Posterior cingulate gyrus (tissue), 11 donors: ENCODE data around the gene POLR2E.
"Not testable (repeated sequence)": the region's sequence is repeated elsewhere in the genome, so short reads cannot be mapped to it uniquely, and the experiment has no call there.

Experiments used
- DNase-seq, 10 donors: peaks; one replicate each; pipeline versions ENCODE4 v3.0.0 to v3.0.0-alpha.2; 2020 to 2021; ENCODE audit warnings: mixed read lengths in 3 of 10
- intact Hi-C: fragments of 100-400 bp; cut with DNase I; formaldehyde crosslinking; loops from one replicate; pipeline ENCODE4 v1.15.1; 2023

The POLR2E gene

DNA sequence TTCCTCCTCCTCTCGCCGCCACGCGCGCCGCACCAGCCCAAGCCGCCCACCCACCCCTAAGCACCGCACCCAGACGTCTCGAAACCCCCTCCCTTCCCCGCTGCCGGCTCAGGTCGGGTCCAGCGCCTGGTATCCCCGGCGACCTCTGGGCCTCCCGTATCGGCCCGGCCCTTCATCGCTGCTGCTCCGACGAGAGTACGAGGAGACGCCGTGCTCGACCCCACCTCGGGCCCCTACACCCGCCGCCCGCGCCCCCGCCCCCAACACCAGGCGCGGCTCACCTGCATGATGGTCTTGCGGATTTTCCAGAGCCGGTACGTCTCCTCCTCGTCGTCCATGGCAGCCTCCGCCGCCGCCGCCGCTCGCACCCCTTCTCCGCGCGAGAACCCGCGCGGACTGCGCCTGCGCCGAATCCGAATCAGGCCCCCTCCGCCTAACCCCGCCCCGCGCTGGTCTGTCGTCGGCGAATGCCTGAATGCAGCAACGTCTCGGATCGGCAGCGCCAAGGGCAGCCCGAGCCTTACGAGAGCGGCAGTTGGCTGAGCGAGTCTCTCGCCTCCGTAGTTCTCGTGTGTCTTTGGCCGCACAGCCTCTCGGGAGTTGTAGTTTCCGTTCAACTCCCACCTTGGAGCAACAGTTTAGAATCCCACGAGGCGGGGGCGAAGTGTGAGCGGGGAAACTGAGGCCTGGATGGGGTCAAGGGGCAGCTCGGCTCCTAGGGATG is at the start of gene POLR2E:
Gene POLR2E (minus strand): TSS at position 398 of the 724 bp plus-strand sequence. CDS start 60 bp downstream, at position 338.
- intact Hi-C loops, result loop anchor here (10.0 kb wide), 1 partner anchor 50 kb away; the partner anchor contains the start of gene ABCA7
- peak; percentile 98 to 100 (median 99) for DNase-seq

DNA sequence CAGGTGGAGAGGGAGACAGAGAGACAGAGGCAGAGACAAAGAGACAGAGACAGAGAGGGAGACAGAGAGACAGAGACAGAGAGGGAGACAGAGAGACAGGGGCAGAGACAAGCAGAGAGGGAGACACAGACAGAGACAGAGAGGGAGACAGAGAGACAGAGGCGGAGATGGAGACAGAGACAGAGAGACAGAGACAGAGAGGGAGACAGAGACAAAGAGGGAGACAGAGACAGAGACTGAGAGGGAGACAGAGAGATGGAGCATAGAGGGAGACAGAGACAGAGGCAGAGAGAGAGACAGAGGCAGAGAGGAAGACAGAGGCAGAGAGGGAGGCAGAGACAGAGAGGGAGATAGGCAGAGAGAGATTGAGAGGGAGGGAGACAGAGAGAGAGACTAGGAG is 49.6 kb upstream of the POLR2E start:
- DNase-seq, result no peak
- intact Hi-C loops, result no loop called here

- intact Hi-C loops, result no loop called here
- DNase-seq, result no peak
Measured at GRCh38 chr19:1143828-1144399, 48.7 kb upstream of the POLR2E start.

- no peak for DNase-seq
- intact Hi-C loops, result no loop called here
Measured at GRCh38 chr19:1141944-1142343, 46.8 kb upstream of the POLR2E start.

- intact Hi-C loops, result no loop called here
- DNase-seq, result no peak
Measured at GRCh38 chr19:1140272-1141027, 45.3 kb upstream of the POLR2E start.

GRCh38 chr19:1139126-1139525 is 44.0 kb upstream of the POLR2E start:
- no peak for DNase-seq
- intact Hi-C loops, result no loop called here

- intact Hi-C loops, result no loop called here
- no peak for DNase-seq
Measured at GRCh38 chr19:1138121-1138520, 42.9 kb upstream of the POLR2E start.

GRCh38 chr19:1136621-1137317 is 41.6 kb upstream of the POLR2E start:
- intact Hi-C loops, result no loop called here
- DNase-seq, result no peak

DNA sequence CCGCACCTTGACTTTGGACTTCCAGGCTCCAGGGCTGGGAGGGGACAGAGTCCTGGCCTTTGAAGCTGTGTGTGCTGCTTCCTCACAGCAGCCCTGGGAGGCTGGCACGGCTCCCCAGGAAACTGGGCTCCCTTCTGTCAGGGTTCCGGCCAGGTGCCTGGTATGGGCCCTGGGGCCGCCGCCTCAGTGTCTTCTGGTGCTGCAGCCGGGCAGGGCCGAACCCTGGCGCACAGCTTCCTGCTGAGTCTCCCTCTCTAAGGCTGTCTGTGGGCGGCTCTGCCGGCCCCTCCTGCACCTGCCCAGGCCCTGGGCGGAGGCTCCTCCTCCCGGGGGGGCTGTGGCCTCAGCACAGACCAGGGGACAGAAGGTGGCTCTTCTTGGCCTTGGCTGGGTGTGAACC is 41.0 kb upstream of the POLR2E start:
- no peak for DNase-seq
- intact Hi-C loops, result no loop called here

GRCh38 chr19:1135454-1135853 is 40.3 kb upstream of the POLR2E start:
- intact Hi-C loops, result no loop called here
- no peak for DNase-seq

DNA sequence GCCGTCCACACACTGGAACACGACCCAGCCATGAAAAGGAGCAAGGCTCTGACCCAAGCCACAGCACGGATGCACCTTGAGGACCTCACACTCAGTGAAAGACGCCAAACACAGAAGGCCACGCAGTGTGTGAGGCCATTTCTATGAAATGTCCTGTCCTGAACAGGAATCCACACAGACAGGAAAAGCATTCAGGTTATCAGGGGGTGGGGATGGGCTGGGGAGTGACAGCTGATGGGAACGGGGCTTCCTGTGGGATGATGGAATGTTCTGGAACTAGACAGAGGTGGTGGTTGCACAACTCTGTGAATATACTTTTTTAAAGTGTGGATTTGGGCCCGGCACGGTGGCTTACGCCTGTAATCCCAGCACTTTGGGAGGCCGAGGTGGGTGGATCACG is 39.3 kb upstream of the POLR2E start:
- intact Hi-C loops, result no loop called here
- DNase-seq, result no peak

- no peak for DNase-seq
- intact Hi-C loops, result no loop called here
Measured at GRCh38 chr19:1133471-1133929, 38.3 kb upstream of the POLR2E start.

- no peak for DNase-seq
- intact Hi-C loops, result no loop called here
Measured at GRCh38 chr19:1132552-1133383, 37.6 kb upstream of the POLR2E start.

DNA sequence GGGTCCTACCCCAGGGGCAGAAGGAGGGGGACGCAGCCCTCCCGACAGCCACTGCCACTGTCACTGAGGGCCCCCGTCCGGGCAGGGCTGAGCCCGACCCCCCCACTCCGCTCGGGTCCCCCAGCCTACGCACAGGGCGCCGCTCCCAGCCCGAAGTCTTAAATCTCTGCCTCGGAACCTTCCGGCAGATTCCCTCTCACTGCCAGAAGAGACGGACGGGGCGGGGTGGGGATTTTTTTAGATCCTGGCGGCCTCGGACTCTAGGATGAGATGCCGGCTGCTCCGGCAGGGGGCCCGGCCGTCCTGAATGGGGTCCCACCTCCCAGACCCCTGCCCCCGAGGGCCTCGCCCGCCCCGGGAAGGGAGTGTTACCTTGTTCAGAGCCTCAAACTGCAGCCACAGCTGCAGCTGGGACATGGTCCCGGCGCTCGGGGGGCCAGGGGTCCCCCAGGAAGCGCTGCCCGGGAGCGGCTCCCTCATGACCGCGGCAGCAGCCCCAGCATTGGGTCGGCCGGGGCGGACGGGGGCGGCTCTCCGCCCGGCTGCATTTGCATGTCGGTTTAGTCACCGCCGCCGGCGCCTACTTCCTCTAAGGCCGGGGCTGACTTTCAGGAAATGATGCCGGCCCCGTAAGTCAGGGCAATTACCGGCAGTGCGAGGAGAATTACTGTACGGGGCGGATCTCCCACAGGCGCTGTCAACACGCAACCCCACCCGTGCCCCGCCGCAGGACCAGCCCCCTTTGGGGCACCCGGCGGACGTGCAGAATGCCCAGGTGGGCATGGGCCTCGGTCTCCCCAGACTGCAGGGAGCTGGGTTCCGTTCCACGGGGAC is 36.8 kb upstream of the POLR2E start:
- intact Hi-C loops, result no loop called here
- peak; percentile 31 to 95 (median 57) for DNase-seq

DNA sequence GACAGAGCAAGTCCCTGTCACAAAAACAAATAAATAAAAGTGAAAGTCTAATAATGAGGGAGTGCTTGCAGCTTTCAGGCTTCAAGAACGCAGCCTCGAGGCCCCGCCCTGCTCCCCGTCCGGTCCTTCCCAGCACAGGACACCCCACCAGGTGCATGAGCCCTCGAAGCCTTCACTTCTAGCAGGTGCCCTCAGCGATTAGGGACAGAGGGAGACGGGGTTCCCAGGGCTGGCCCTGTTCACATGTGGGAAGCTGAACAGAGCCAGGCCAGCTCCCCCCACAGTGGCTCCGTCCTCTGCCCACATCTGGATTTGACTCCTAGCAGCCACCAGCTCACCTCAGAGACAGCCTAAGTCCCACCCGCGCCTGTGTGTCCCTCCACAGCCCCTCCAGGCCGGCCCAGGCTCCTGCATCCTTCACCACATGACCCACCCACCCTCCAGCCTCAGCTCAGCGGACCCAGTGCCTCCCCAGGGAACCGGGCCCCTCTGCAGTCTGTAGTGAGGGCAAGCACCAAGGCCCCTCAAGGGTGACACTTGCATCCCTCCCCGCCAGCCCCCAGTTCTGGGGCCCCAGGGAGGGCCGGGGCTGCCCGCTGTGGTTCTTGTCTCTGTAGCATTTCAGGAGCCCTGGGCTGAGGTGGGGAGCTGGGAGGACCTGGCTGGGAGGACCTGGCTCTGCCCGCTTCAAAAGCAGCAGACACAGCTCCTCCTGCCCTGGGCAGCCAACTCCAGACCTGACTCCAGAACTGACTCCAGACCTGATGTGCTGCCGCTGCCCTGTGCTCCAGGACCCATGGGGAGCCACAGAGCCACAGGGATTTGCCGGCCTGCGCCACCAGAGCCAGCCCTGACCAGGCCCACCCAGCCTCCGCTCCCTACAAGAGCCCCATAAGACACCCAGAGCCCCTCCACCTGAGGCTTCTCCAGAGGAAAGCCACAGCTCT is 35.9 kb upstream of the POLR2E start:
- intact Hi-C loops, result no loop called here
- no peak for DNase-seq

- intact Hi-C loops, result no loop called here
- DNase-seq, result no peak
Measured at GRCh38 chr19:1129535-1129934, 34.4 kb upstream of the POLR2E start.

GRCh38 chr19:1129084-1129483 is 33.9 kb upstream of the POLR2E start:
- DNase-seq, intact Hi-C loops: not testable (repeated sequence)

DNA sequence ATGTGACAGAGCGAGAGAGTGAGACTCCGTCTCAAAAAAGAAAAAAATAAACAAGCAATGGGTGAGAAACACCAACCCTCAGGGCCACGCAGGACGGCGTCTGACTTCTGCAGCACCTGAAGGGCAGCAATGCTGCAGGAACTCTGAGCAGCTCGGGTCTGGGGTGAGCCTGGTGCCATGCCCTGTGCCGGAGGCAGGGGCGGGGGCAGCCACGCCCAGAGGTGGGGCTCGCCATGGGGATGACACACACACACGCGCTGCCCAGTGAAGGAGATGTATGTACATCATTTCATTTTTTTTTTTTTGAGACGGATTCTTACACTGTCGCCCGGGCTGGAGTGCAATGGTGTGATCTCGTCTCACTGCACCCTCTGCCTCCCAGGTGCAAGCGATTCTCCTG is 32.9 kb upstream of the POLR2E start:
- intact Hi-C loops, result no loop called here
- DNase-seq, result no peak
